ENCODE measurements around the gene CNIH3. TPM values are rescaled to one million over a fixed set of nuclear protein-coding genes. Genes with fewer than 3 reads are reported as not detected.
A peak's percentile ranks its signal among the peaks of the same experiment; 100 is the strongest.

CNIH3 gene
- total RNA-seq, 2 donors from 2014 or later = 1.1 to 1.8 TPM

DNA sequence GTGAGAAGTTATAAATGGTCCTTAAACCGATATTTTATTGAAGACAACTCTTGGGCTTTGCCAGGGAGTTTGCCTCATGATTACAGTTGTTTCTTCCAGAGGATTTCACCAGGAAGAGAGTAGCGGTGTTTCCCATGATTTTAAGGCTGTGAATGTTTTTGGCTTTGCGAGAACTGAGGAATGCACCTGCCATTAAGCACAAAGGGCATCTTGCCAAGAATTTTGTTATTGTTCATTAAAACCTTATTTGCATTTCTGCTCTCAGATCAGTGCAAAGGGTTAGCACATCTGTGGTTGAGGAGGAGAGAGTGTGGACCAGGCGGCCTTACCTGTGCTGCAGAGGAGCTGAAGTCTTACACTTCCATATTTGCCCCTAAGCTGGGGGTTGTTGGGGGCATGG lies 13.8 kb downstream of the CNIH3 start:
- no peak overlapping the region for H3K27ac Mint-ChIP-seq
- no peaks in the 10 kb centered on the region for H3K9me3 Mint-ChIP-seq
- ATAC-seq (no peak), DNase-seq (ENCODE audit: low spot score in 2 of 2) (no peak)
- no peaks in the 10 kb centered on the region for H3K36me3 Mint-ChIP-seq

GRCh38 chr1:224631462-224632115 lies 15.5 kb downstream of the CNIH3 start:
- Mint-ChIP-seq H3K9me3 (no peaks in the 10 kb centered on the region), H3K27ac (peak overlapping the region in 1 of 2 donors; percentile 44), H3K36me3 (no peaks in the 10 kb centered on the region)
- no peak for ATAC-seq
- DNase-seq (ENCODE audit: low spot score in 2 of 2) = no peak

DNA sequence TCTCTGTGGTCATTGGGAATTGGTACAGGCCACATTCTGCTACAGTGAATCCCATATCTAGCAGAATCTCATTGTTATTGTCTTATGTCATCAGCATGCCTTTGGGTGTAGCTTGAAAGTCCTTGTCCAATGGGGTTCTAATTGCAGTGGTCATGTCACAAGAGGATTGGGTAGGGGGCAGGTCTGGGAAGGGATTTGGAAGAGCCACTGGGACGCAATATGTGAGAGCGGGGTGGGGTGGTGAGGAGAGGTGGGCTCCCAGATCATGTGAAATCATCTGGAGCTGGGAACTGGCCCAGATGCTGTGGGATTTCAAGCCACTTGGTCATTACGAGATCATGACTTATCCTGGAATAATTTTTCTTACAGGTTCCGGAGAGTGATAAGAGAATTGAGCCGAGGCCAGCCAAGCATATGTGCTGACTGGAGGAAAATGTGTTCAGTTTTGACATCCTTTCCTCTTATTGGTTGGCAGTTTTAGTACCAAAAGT lies 16.3 kb downstream of the CNIH3 start:
- Mint-ChIP-seq H3K27ac (no peak overlapping the region), H3K36me3 (no peaks in the 10 kb centered on the region), H3K9me3 (no peaks in the 10 kb centered on the region)
- no peak for ATAC-seq
- no peak for DNase-seq (ENCODE audit: low spot score in 2 of 2)

DNA sequence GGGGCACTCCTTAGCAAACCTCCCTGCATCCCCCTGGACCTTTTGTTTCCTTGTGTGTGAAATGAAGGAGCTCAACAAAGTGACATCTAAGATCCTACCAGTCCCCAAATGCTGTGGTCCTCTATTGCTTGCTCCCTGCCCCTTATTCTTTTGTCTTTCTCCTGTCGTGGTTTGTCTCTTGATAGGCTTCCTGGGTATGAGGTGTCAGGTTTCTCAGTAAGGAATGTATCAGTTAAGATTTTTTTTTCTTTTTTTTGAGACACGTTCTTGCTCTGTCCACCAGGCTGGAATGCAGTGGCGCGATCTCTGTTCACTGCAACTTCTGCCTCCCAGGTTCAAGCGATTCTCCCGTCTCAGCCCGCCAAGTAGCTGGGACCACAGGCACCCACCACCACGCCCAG lies 16.8 kb downstream of the CNIH3 start:
- no peaks in the 10 kb centered on the region for H3K9me3 Mint-ChIP-seq
- H3K36me3 Mint-ChIP-seq = no peaks in the 10 kb centered on the region
- ATAC-seq (no peak), DNase-seq (ENCODE audit: low spot score in 2 of 2) (no peak)
- peak overlapping the region in 1 of 2 donors; percentile 61 for H3K27ac Mint-ChIP-seq

DNA sequence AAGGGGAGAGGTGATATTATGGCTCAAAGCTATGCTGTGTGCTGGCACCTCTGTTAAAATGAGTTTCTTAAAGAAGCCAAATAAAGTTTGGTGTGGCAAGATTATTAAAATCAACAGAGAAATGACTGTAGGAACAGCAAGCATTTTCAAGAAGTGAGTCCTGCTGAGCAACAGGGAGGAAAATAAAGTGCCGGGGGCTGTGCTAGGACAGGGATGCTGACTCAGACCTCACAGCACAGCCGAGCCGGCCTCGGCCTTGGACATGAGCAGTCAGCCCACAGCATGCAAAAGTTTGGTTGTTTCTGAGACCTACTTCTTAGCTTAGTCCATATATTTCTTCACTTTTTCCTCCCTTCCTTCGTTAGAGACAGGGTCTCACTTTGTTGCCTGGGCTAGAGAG lies 19.2 kb downstream of the CNIH3 start:
- H3K9me3 Mint-ChIP-seq = no peaks in the 10 kb centered on the region
- ATAC-seq = no peak
- no peaks in the 10 kb centered on the region for H3K36me3 Mint-ChIP-seq
- no peak for DNase-seq (ENCODE audit: low spot score in 2 of 2)
- H3K27ac Mint-ChIP-seq = no peak overlapping the region

GRCh38 chr1:224637515-224637914 lies 21.4 kb downstream of the CNIH3 start:
- Mint-ChIP-seq H3K36me3 (no peaks in the 10 kb centered on the region), H3K27ac (peak overlapping the region in 1 of 2 donors; percentile 13), H3K9me3 (no peaks in the 10 kb centered on the region)
- ATAC-seq (peak in 1 of 2 donors; percentile 20), DNase-seq (ENCODE audit: low spot score in 2 of 2) (no peak)

DNA sequence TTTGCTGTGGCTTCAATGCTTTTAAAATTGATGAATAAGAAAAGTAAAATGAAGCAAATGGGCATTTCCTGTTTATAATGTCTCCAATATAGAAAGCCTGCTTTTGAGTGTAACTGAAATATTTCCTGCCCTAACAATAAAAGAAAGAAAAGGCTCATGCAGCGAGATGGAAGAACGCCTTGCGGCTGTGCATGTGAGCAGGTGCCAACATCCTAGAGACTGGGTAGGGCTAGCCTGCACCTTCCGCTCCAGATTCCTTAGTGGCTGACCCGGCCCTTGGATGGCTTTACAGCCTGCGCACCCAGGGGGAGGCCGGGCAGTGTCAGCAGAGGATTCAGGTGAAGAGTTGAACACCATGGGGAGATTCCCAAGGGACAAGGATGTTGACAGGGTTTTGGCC lies 21.8 kb downstream of the CNIH3 start:
- ATAC-seq = no peak
- peak overlapping the region in 1 of 2 donors; percentile 13 for H3K27ac Mint-ChIP-seq
- no peaks in the 10 kb centered on the region for H3K36me3 Mint-ChIP-seq
- DNase-seq (ENCODE audit: low spot score in 2 of 2) = no peak
- no peaks in the 10 kb centered on the region for H3K9me3 Mint-ChIP-seq

DNA sequence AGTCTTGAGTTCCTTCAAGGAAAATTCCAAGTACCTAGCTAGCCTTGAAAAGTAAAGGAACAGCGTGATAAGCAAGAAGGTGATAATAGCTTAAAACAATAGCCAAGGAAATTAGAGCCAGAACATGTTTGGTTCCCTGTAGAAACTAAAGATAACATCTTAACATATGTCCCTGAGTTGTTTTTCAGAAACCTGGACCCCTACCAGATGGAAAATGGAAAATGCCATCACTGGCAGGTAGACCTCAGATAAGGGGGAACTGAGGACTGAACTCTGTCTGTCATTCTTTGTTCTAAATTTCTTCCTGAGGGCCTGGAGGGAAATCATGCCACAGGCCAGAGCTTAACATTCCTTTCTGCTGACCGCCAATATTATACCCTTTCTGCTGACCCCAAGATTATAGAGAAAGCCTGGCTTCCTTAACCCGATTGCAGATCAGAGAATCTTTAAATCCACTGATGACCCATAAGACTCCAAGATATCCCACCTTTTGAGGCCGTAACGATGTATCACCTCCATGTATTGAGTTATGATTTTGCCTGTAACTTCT lies 23.4 kb downstream of the CNIH3 start:
- ATAC-seq (no peak), DNase-seq (ENCODE audit: low spot score in 2 of 2) (no peak)
- H3K27ac Mint-ChIP-seq = no peak overlapping the region
- H3K36me3 Mint-ChIP-seq = no peaks in the 10 kb centered on the region
- no peaks in the 10 kb centered on the region for H3K9me3 Mint-ChIP-seq

GRCh38 chr1:224640018-224640417 lies 23.9 kb downstream of the CNIH3 start:
- Mint-ChIP-seq H3K9me3 (no peaks in the 10 kb centered on the region), H3K27ac (no peak overlapping the region), H3K36me3 (no peaks in the 10 kb centered on the region)
- ATAC-seq (no peak), DNase-seq (ENCODE audit: low spot score in 2 of 2) (no peak)

GRCh38 chr1:224640587-224640986 lies 24.5 kb downstream of the CNIH3 start:
- no peak overlapping the region for H3K27ac Mint-ChIP-seq
- H3K36me3 Mint-ChIP-seq = no peaks in the 10 kb centered on the region
- H3K9me3 Mint-ChIP-seq = no peaks in the 10 kb centered on the region
- no peak for DNase-seq (ENCODE audit: low spot score in 2 of 2)
- no peak for ATAC-seq

DNA sequence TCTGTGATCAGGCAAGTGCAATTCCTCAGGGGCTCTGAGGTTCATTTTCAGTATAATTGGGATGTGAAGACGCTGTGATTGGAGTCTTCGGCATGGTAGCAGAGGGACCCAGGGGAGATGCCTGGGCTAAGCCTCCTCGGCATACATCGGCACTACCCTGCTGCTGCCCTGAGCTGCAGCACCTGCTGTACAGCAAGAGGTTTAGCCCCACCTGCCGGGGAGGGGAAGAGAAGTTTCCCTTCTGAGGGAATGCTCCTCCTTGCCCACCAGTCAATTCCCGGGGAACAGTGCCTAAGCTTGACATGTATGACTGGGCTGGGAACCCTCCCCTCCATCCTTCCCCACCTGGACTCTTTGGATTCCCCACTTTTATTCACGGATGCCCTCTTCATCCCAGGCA lies 24.9 kb downstream of the CNIH3 start:
- ATAC-seq (no peak), DNase-seq (ENCODE audit: low spot score in 2 of 2) (no peak)
- Mint-ChIP-seq H3K9me3 (no peaks in the 10 kb centered on the region), H3K27ac (no peak overlapping the region), H3K36me3 (no peaks in the 10 kb centered on the region)

DNA sequence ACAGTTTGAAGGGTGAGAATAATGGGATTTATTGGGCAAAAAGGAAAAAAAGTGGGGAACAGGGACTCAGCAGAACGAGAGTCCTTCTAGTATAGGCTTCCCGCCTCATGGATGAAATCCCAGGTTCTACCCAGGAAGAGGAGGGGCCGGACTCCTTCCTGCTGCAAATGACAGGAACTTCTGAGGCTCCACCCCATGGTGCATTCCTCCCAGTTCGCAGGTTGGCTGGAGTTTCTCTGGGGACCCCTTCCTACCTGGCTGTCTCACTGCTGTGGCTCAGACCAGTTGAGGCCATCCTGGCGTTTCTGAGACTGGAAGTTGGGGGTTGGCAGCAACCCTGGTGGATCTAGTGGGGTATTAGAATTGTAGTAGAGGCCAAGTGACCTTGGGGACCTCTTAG lies 27.5 kb downstream of the CNIH3 start:
- Mint-ChIP-seq H3K36me3 (no peaks in the 10 kb centered on the region), H3K27ac (no peak overlapping the region), H3K9me3 (no peaks in the 10 kb centered on the region)
- no peak for ATAC-seq
- no peak for DNase-seq (ENCODE audit: low spot score in 2 of 2)

GRCh38 chr1:224644553-224645154 lies 28.5 kb downstream of the CNIH3 start:
- ATAC-seq (peak; percentile 66 to 82), DNase-seq (ENCODE audit: low spot score in 2 of 2) (peak in 1 of 2 donors; percentile 67)
- no peak overlapping the region for H3K27ac Mint-ChIP-seq
- H3K9me3 Mint-ChIP-seq = no peaks in the 10 kb centered on the region
- H3K36me3 Mint-ChIP-seq = no peaks in the 10 kb centered on the region

DNA sequence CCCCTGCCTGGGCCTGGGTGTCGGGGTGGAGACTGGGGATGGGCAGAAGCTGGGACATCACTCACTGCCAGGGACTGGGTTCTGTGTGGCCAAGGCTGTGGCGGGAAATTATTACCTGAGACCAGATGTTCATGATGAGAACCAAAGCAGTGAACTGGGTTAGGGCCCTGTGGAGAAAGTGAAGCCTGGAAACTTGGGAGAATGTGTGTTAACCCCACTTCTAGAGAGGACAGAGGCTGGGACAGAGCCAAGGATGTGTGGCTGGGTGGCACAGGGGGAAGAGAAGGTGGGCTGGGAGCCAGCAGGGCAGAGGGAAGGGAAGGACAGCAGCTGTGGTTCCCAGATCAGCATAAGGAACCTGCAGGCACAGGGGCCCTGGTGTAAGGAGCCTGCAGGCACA lies 31.3 kb downstream of the CNIH3 start:
- DNase-seq (ENCODE audit: low spot score in 2 of 2) (no peak), ATAC-seq (no peak)
- no peaks in the 10 kb centered on the region for H3K9me3 Mint-ChIP-seq
- H3K36me3 Mint-ChIP-seq = no peaks in the 10 kb centered on the region
- H3K27ac Mint-ChIP-seq = peak overlapping the region in 1 of 2 donors; percentile 44

GRCh38 chr1:224650290-224650689 lies 34.2 kb downstream of the CNIH3 start:
- Mint-ChIP-seq H3K36me3 (no peaks in the 10 kb centered on the region), H3K27ac (no peak overlapping the region), H3K9me3 (no peaks in the 10 kb centered on the region)
- ATAC-seq (no peak), DNase-seq (ENCODE audit: low spot score in 2 of 2) (no peak)

GRCh38 chr1:224651188-224651587 lies 35.1 kb downstream of the CNIH3 start:
- Mint-ChIP-seq H3K36me3 (no peaks in the 10 kb centered on the region), H3K9me3 (no peaks in the 10 kb centered on the region), H3K27ac (no peak overlapping the region)
- DNase-seq (ENCODE audit: low spot score in 2 of 2) (no peak), ATAC-seq (no peak)

DNA sequence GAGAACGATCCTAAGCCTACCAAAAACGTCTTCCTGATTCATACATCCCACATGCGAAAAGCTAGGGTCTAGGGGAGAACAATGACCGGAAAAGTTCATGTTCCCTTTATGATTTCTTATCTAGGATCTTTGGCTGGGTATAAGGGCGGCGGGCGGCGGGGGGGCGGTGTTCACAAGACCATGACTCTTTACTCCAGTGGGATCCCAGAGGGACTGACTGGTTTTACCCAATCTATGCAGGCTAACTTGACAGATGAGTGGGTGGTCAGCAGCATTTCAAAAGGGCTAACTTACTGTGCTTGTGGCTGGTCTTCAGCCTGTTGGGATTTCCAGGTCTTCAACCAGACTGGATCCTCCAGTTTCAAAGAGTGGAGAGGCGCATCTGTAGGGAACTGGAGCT lies 40.3 kb downstream of the CNIH3 start:
- H3K9me3 Mint-ChIP-seq = no peaks in the 10 kb centered on the region
- ATAC-seq = no peak
- no peak for DNase-seq (ENCODE audit: low spot score in 2 of 2)
- H3K27ac Mint-ChIP-seq = no peak overlapping the region
- H3K36me3 Mint-ChIP-seq = no peaks in the 10 kb centered on the region

DNA sequence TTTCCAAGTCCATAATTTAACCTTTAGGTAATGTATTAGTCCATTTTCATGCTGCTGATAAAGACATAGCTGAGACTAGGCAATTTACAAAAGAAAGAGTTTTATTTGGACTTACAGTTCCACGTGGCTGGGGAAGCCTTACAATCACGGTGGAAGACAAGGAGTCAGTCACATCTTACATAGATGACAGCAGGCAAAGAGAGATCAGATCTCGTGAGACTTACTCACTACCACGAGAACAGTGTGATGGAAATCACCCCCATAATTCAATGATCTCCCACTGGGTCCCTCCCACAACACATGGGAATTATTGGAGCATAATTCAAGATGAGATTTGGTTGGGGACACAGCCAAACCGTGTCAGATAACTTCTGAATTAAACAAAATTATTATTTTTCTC lies 44.0 kb downstream of the CNIH3 start:
- peak overlapping the region in 1 of 2 donors; percentile 30 for H3K27ac Mint-ChIP-seq
- DNase-seq (ENCODE audit: low spot score in 2 of 2) (no peak), ATAC-seq (no peak)
- H3K36me3 Mint-ChIP-seq = no peaks in the 10 kb centered on the region
- H3K9me3 Mint-ChIP-seq = no peaks in the 10 kb centered on the region

Data from activated naive CD4-positive, alpha-beta T cell treated with anti-CD3 and anti-CD28 coated beads, Interleukin-2, amount 50 U/mL, for 72 hours (primary cell).